NB4 (cell line): ENCODE results near the gene RASL11A.

Experiments used
- POLR2A ChIP-seq: IDR thresholded peaks from 2 replicates; pipeline ENCODE4 v1.6.1; 2011; ENCODE audit warnings: mild to moderate bottlenecking; ENCODE audit not compliant: insufficient read length; ENCODE audit errors: extremely low read depth
- TF ChIP-seq, protein P1 (sequence below): IDR thresholded peaks from one replicate; pipeline ENCODE4 v1.5.1; 2012; ENCODE audit warnings: low read depth, low read length
- TF ChIP-seq, protein P2 (sequence below): IDR thresholded peaks from 2 replicates; pipeline ENCODE4 v1.6.1; 2011; ENCODE audit warnings: low read depth, low read length

DNA sequence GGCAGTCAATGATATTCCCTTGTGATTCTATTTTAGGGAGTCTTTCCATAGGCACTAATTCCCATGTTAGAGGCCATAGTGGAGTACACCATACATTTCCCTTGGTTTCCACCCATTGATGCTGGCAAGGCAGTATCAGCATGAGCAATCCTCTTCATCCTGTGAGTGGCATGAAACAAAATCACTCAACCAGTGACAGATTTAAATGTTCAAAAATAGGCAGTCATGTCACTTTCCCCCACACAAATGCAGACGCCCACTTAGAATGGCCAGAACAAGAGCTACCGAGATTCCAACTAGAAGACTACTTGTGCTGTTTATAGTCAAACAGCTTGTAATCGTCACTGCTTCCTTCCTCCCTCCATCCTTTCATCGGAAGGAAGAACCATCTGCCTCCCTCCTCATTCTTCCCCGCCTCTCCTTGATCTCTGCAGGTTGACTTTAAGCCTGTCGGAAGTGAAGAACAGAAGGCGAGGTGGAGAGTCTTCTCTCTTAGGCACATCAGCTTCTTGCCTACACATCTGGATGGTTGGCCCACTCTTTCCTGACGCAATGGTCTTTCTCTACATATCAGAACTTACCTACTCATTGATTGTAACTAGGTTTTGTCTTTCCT is 22.6 kb downstream of the RASL11A start:
- TF ChIP-seq, protein P1, sequence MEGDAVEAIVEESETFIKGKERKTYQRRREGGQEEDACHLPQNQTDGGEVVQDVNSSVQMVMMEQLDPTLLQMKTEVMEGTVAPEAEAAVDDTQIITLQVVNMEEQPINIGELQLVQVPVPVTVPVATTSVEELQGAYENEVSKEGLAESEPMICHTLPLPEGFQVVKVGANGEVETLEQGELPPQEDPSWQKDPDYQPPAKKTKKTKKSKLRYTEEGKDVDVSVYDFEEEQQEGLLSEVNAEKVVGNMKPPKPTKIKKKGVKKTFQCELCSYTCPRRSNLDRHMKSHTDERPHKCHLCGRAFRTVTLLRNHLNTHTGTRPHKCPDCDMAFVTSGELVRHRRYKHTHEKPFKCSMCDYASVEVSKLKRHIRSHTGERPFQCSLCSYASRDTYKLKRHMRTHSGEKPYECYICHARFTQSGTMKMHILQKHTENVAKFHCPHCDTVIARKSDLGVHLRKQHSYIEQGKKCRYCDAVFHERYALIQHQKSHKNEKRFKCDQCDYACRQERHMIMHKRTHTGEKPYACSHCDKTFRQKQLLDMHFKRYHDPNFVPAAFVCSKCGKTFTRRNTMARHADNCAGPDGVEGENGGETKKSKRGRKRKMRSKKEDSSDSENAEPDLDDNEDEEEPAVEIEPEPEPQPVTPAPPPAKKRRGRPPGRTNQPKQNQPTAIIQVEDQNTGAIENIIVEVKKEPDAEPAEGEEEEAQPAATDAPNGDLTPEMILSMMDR: no peak
- TF ChIP-seq, protein P2, sequence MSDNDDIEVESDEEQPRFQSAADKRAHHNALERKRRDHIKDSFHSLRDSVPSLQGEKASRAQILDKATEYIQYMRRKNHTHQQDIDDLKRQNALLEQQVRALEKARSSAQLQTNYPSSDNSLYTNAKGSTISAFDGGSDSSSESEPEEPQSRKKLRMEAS: no peak
- TF ChIP-seq POLR2A: no peak
